ENCODE results near the gene PHOSPHO1. TPM values are rescaled to one million over a fixed set of nuclear protein-coding genes. Genes with fewer than 3 reads are reported as not detected.

PHOSPHO1 gene
- total RNA-seq, 4 donors from 2014 or later, result 1.2 to 1.5 (median 1.4) TPM; not detected in 1

GRCh38 chr17:49254066-49254465 lies 23.5 kb upstream of the PHOSPHO1 start:
- Histone ChIP-seq H3K4me3 (no peak overlapping the region), H3K36me3 (no peaks in the 10 kb centered on the region), H3K27me3 (peaks cover 0 to 10% (median 0%) of the 10 kb centered on the region in 4 donors), H3K27ac (replicated peaks in 1 of 4) (no peak overlapping the region), H3K9me3 (no peaks in the 10 kb centered on the region), H3K4me1 (peaks cover 5 to 6% (median 6%) of the 10 kb centered on the region in 4 donors)
- TF ChIP-seq CTCF (IDR thresholded peaks at IDR 0.05), result no peak
- TF ChIP-seq POLR2AphosphoS5 (IDR thresholded peaks at IDR 0.05), result no peak
- TF ChIP-seq POLR2A (IDR thresholded peaks at IDR 0.05; ENCODE audit: low read depth), result no peak
- TF ChIP-seq EP300 (IDR thresholded peaks at IDR 0.05), result no peak
- intact Hi-C loops (cut with DNase I), result no loop called here
- 76% methylated on average over 4 of the region's 4 CpGs for WGBS
- DNase-seq (ENCODE audit: extremely low spot score), result no peak

- H3K27ac ChIP-seq (replicated peaks in 1 of 4), result no peak overlapping the region
- H3K4me3 ChIP-seq, result no peak overlapping the region
- no peak for DNase-seq (ENCODE audit: extremely low spot score)
- H3K27me3 ChIP-seq, result peaks cover 0 to 16% (median 0%) of the 10 kb centered on the region in 4 donors
- no peak for TF ChIP-seq POLR2AphosphoS5 (IDR thresholded peaks at IDR 0.05)
- no peak for TF ChIP-seq EP300 (IDR thresholded peaks at IDR 0.05)
- TF ChIP-seq CTCF (IDR thresholded peaks at IDR 0.05), result no peak
- TF ChIP-seq POLR2A (IDR thresholded peaks at IDR 0.05; ENCODE audit: low read depth), result no peak
- H3K9me3 ChIP-seq, result no peaks in the 10 kb centered on the region
- 92% methylated on average over 6 of the region's 6 CpGs for WGBS
- peaks cover 5 to 7% (median 6%) of the 10 kb centered on the region in 4 donors for H3K4me1 ChIP-seq
- intact Hi-C loops (cut with DNase I), result no loop called here
- H3K36me3 ChIP-seq, result no peaks in the 10 kb centered on the region
Observed at GRCh38 chr17:49252148-49252695, 21.6 kb upstream of the PHOSPHO1 start.

- TF ChIP-seq POLR2AphosphoS5 (IDR thresholded peaks at IDR 0.05) (no peak), CTCF (IDR thresholded peaks at IDR 0.05) (no peak), POLR2A (IDR thresholded peaks at IDR 0.05; ENCODE audit: low read depth) (no peak), EP300 (IDR thresholded peaks at IDR 0.05) (no peak)
- WGBS, result 89% methylated on average over 12 of the region's 12 CpGs
- peaks cover 0 to 18% (median 0%) of the 10 kb centered on the region in 4 donors for H3K27me3 ChIP-seq
Observed at GRCh38 chr17:49249890-49250522, 19.4 kb upstream of the PHOSPHO1 start.

GRCh38 chr17:49249292-49249794 lies 18.8 kb upstream of the PHOSPHO1 start:
- 20% methylated on average over 3 of the region's 10 CpGs for WGBS

More at GRCh38 chr17:49249890-49250522, 19.4 kb upstream of the PHOSPHO1 start:
- Histone ChIP-seq H3K36me3 (no peaks in the 10 kb centered on the region), H3K9me3 (no peaks in the 10 kb centered on the region), H3K4me1 (peaks cover 5 to 7% (median 6%) of the 10 kb centered on the region in 4 donors), H3K27ac (replicated peaks in 1 of 4) (no peak overlapping the region), H3K4me3 (no peak overlapping the region)
- intact Hi-C loops (cut with DNase I), result no loop called here
- DNase-seq (ENCODE audit: extremely low spot score), result no peak

GRCh38 chr17:49247944-49248343 lies 17.4 kb upstream of the PHOSPHO1 start:
- Histone ChIP-seq H3K27ac (replicated peaks in 1 of 4) (no peak overlapping the region), H3K9me3 (no peaks in the 10 kb centered on the region), H3K4me3 (no peak overlapping the region), H3K27me3 (peaks cover 0 to 18% (median 0%) of the 10 kb centered on the region in 4 donors), H3K36me3 (no peaks in the 10 kb centered on the region), H3K4me1 (peaks cover 5 to 7% (median 6%) of the 10 kb centered on the region in 4 donors)
- WGBS, result 89% methylated on average over 7 of the region's 7 CpGs
- TF ChIP-seq POLR2A (IDR thresholded peaks at IDR 0.05; ENCODE audit: low read depth) (no peak), CTCF (IDR thresholded peaks at IDR 0.05) (no peak), EP300 (IDR thresholded peaks at IDR 0.05) (no peak), POLR2AphosphoS5 (IDR thresholded peaks at IDR 0.05) (no peak)
- DNase-seq (ENCODE audit: extremely low spot score), result no peak
- intact Hi-C loops (cut with DNase I), result no loop called here

More at GRCh38 chr17:49249292-49249794, 18.8 kb upstream of the PHOSPHO1 start:
- no peaks in the 10 kb centered on the region for H3K9me3 ChIP-seq
- H3K4me1 ChIP-seq, result peaks cover 5 to 7% (median 6%) of the 10 kb centered on the region in 4 donors
- TF ChIP-seq EP300 (IDR thresholded peaks at IDR 0.05), result no peak
- TF ChIP-seq POLR2AphosphoS5 (IDR thresholded peaks at IDR 0.05), result no peak
- H3K4me3 ChIP-seq, result no peak overlapping the region
- peaks cover 0 to 18% (median 0%) of the 10 kb centered on the region in 4 donors for H3K27me3 ChIP-seq
- intact Hi-C loops (cut with DNase I), result no loop called here
- H3K36me3 ChIP-seq, result no peaks in the 10 kb centered on the region
- no peak for DNase-seq (ENCODE audit: extremely low spot score)
- no peak overlapping the region for H3K27ac ChIP-seq (replicated peaks in 1 of 4)

Measured in esophagus muscularis mucosa (tissue), 4 donors.